HG02588 (cell line): ENCODE results near the gene TMPRSS11A.

Experiments
- ATAC-seq: cut with Tn5 transposase; IDR thresholded peaks from one replicate; pipeline ENCODE4 v1.9.1; 2021; ENCODE audit warnings: mild to moderate bottlenecking, moderate library complexity; ENCODE audit not compliant: unreplicated experiment

Gene TMPRSS11A

GRCh38 chr4:67874986-67875385, 88.3 kb downstream of the TMPRSS11A start:
- no peak for ATAC-seq

GRCh38 chr4:67873116-67873515, 90.2 kb downstream of the TMPRSS11A start:
- ATAC-seq = no peak

GRCh38 chr4:67871867-67872266, 91.4 kb downstream of the TMPRSS11A start:
- ATAC-seq = peak; percentile 80

- ATAC-seq = no peak
These were observed 93.6 kb downstream of the TMPRSS11A start for GRCh38 chr4:67869580-67870190.

- no peak for ATAC-seq
These were observed 101.8 kb downstream of the TMPRSS11A start for GRCh38 chr4:67861513-67861912.
